Lung (tissue), 12 donors: ENCODE results near the gene C2CD4D. TPM values are rescaled to one million over a fixed set of nuclear protein-coding genes. Genes with fewer than 3 reads are reported as not detected.
A peak's percentile ranks its signal among the peaks of the same experiment; 100 is the strongest.

Experiments
- ATAC-seq: fragments of 200-7000 bp; cut with Tn5 transposase; one replicate; pipeline ENCODE4 v1.9.1; 2020; ENCODE audit warnings: moderate number of reproducible peaks; ENCODE audit not compliant: insufficient read depth, low FRiP score
- DNase-seq, 3 donors: peaks; one replicate each; pipeline ENCODE4 v3.0.0-alpha.2; 2013 to 2017
- H3K27ac ChIP-seq, 2 donors: one replicate each; pipeline ENCODE4 v1.5.1; 2013; ENCODE audit warnings: mild to moderate bottlenecking in 2 of 2, moderate library complexity in 2 of 2, control low read depth in 1 of 2, inconsistent platforms in 1 of 2, low read depth in 1 of 2, low read length in 1 of 2
- H3K27me3 ChIP-seq, 3 donors: one replicate each; pipeline ENCODE4 v1.5.1; 2013; ENCODE audit warnings: low read length in 2 of 3; ENCODE audit not compliant: control insufficient read depth in 3 of 3, insufficient read depth in 3 of 3
- H3K36me3 ChIP-seq, 4 donors: one replicate each; pipeline ENCODE4 v1.5.1; 2013; ENCODE audit warnings: low read length in 4 of 4, mild to moderate bottlenecking in 1 of 4, moderate library complexity in 1 of 4; ENCODE audit not compliant: control insufficient read depth in 4 of 4, insufficient read depth in 4 of 4
- H3K4me1 ChIP-seq, 5 donors: one replicate each; pipeline ENCODE4 v1.5.1; 2013; ENCODE audit warnings: low read length in 5 of 5, mild to moderate bottlenecking in 2 of 5, moderate library complexity in 1 of 5; ENCODE audit not compliant: control insufficient read depth in 5 of 5, insufficient read depth in 5 of 5
- H3K4me3 ChIP-seq: one replicate; pipeline ENCODE4 v1.5.1; 2013; ENCODE audit warnings: mild to moderate bottlenecking, control low read depth, moderate library complexity
- H3K9ac ChIP-seq, 2 donors: one replicate each; pipeline ENCODE4 v1.5.1; 2013; ENCODE audit warnings: low read length in 2 of 2, control low read depth in 1 of 2; ENCODE audit not compliant: insufficient read depth in 1 of 2
- H3K9me3 ChIP-seq, 4 donors: one replicate each; pipeline ENCODE4 v1.5.1; 2013; ENCODE audit warnings: low read length in 3 of 4, mild to moderate bottlenecking in 1 of 4, moderate library complexity in 1 of 4; ENCODE audit not compliant: control insufficient read depth in 4 of 4, insufficient read depth in 3 of 4
- WGBS, 2 donors: extraction: QIAGEN DNeasy Blood & Tissue Kit; methylation state at CpG; one replicate each; pipeline ENCODE4 v1.1.7; 2013; 5-methylcytosine and 5-hydroxymethylcytosine counted together
- polyA plus RNA-seq, 2 donors: library from polyadenylated mRNA; stranded (reverse); fragments of 200-250 nt; gene quantifications; one replicate each; pipeline ENCODE4 v1.2.1, GENCODE V29; 2013
- total RNA-seq, 2 donors: library from RNA; depleted of rRNA in 1 of 2; stranded (reverse); fragments of >200 nt in 1 of 2; gene quantifications; one replicate each; pipeline ENCODE4 v1.2.1, GENCODE V29; 2014 to 2021
- TF ChIP-seq, protein P1 (sequence below): IDR thresholded peaks from 2 replicates; pipeline ENCODE4 v1.5.1; 2012; ENCODE audit warnings: mild to moderate bottlenecking; ENCODE audit errors: control extremely low read depth, extremely low read depth
- donor health status: control.
- donor health status: control.
- donor health status: Bipolar disorder and iron deficiency.
- donor health status: healthy.
- donor health status: DM: yes; HTN: yes; CAD: no.

C2CD4D gene
- total and polyA plus RNA-seq, 4 donors: 0.10 to 0.40 (median 0.19) TPM; not detected in 1

DNA sequence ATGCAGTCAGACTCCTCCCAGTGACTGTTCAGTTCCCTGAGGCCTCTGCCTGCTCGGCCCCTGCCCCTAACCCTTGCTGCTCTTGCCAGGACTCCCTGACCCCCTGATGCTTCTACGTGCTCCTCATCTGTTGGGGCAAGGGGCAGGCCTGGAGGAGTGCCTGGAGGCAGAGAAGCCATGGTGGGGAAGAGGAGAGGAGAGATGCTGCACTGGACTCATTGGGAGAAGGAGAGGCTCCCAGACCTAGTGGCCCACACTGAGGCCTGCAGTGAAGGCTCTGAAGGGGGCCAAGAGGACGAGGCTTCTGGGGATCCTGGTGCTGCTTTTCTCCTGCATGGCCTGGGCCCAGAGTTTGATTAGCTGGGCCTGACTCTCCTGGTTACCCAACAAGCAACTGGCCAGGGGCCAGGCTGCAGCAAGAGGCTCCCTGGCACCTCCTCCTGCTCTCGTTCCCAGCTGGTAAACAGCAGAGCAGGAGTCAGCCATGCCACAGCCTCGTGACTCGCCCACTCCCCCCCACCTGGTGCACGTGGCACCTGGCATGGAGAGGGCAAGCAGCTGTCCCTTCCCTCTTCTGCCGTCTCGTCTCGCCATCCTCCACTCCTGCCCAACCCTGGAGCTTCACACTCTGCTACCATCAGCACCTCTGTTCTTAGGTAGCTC is 7.2 kb downstream of the C2CD4D start:
- WGBS, 2 donors: 51 to 62% methylated on average over 10 of the region's 10 CpGs
- no peak overlapping the region for H3K4me3 ChIP-seq

GRCh38 chr1:151831605-151832004 is 8.0 kb downstream of the C2CD4D start, which contains the start of gene RORC:
Gene RORC, minus strand, starts transcription at chr1:151831802. Its CDS starts 38 bp downstream, at chr1:151831764.
- TF ChIP-seq, protein P1, sequence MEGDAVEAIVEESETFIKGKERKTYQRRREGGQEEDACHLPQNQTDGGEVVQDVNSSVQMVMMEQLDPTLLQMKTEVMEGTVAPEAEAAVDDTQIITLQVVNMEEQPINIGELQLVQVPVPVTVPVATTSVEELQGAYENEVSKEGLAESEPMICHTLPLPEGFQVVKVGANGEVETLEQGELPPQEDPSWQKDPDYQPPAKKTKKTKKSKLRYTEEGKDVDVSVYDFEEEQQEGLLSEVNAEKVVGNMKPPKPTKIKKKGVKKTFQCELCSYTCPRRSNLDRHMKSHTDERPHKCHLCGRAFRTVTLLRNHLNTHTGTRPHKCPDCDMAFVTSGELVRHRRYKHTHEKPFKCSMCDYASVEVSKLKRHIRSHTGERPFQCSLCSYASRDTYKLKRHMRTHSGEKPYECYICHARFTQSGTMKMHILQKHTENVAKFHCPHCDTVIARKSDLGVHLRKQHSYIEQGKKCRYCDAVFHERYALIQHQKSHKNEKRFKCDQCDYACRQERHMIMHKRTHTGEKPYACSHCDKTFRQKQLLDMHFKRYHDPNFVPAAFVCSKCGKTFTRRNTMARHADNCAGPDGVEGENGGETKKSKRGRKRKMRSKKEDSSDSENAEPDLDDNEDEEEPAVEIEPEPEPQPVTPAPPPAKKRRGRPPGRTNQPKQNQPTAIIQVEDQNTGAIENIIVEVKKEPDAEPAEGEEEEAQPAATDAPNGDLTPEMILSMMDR: no peak
- no peak for DNase-seq
- Histone ChIP-seq H3K4me1 (peaks cover 0 to 27% (median 12%) of the 10 kb centered on the region in 5 donors), H3K36me3 (no peaks in the 10 kb centered on the region), H3K27ac (peak within 1 kb of the TSS; percentile 73 to 81), H3K27me3 (peaks cover 0 to 4% (median 3%) of the 10 kb centered on the region in 3 donors), H3K4me3 (peak within 1 kb of the TSS; percentile 26), H3K9me3 (no peaks in the 10 kb centered on the region), H3K9ac (peak within 1 kb of the TSS in 1 of 2 donors; percentile 32)
- peak; percentile 45 for ATAC-seq
- 61 to 71% methylated on average over 5 of the region's 5 CpGs for WGBS, 2 donors

More for the DNA sequence above, 7.2 kb downstream of the C2CD4D start:
- peak; percentile 10 for ATAC-seq
- no peaks in the 10 kb centered on the region for H3K36me3 ChIP-seq
- DNase-seq: peak; percentile 60 to 86 (median 63)
- H3K9me3 ChIP-seq: no peaks in the 10 kb centered on the region
- peak overlapping the region in 1 of 2 donors; percentile 44 for H3K27ac ChIP-seq
- H3K9ac ChIP-seq: no peak overlapping the region
- peaks cover 0 to 12% (median 11%) of the 10 kb centered on the region in 3 donors for H3K27me3 ChIP-seq
- peaks cover 0 to 27% (median 17%) of the 10 kb centered on the region in 5 donors for H3K4me1 ChIP-seq
- TF ChIP-seq, protein P1: no peak

DNA sequence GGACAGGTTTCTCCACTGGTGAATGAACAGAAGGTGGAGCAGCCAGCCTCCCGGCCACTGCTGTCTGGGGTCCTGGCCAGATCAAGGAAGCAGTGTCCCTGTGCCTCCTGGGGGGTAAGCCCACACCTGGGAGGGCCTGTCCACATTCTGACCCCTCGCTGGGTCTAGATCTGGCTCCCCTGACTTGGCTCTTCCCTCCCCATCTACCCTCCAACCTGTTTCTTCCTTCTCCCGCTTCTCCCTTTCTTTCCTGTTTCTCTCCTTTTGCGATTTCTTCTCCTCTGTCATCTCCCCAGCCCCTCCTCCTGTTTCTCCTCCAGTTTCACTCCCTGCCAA is 8.4 kb downstream of the C2CD4D start:
- Histone ChIP-seq H3K27ac (peak overlapping the region; percentile 73 to 81), H3K4me3 (peak overlapping the region; percentile 26), H3K27me3 (peaks cover 0 to 4% (median 0%) of the 10 kb centered on the region in 3 donors), H3K9me3 (no peaks in the 10 kb centered on the region), H3K4me1 (peaks cover 0 to 27% (median 12%) of the 10 kb centered on the region in 5 donors), H3K36me3 (no peaks in the 10 kb centered on the region), H3K9ac (peak overlapping the region in 1 of 2 donors; percentile 32)
- TF ChIP-seq, protein P1: no peak
- ATAC-seq: no peak
- no peak for DNase-seq
- 64 to 68% methylated on average over 4 of the region's 4 CpGs for whole genome bisulfite sequencing, 2 donors
